HepG2 (cell line): ENCODE results near the gene GLRA3. TPM values are rescaled to one million over a fixed set of nuclear protein-coding genes. Genes with fewer than 3 reads are reported as not detected.
"Not testable (repeated sequence)": the region's sequence is repeated elsewhere in the genome, so short reads cannot be mapped to it uniquely, and the experiment has no call there.

Experiments used
- ATAC-seq: fragments of 200-7000 bp; cut with Tn5 transposase; 3 replicates; pipeline ENCODE4 v1.9.1; 2020; ENCODE audit warnings: mild to moderate bottlenecking, moderate library complexity
- BruUV-seq: library from RNA; stranded (reverse); fragments of 400-500 nt; replicated peaks from 2 replicates; lab custom pipeline; 2021; lab: Mats Ljungman, UMichigan
- CTCF ChIA-PET: fragments of 300-600 bp; formaldehyde crosslinking; extraction: SDS; loops from one replicate; lab custom pipeline; 2021; ENCODE audit warnings: low total read pairs, inconsistent platforms, low intra/inter-chr PET ratio; lab: Yijun Ruan, JAX
- POLR2A ChIA-PET: fragments of 350-600 bp; sonication (Branson Sonifier 250); formaldehyde crosslinking; loops from one replicate; lab custom pipeline; 2020; ENCODE audit warnings: antibody characterized with exemption, inconsistent platforms; lab: Yijun Ruan, JAX
- DNase-seq: peaks from one replicate; pipeline ENCODE4 v3.0.0-alpha.2; 2015; ENCODE audit warnings: low spot score
- FAIRE-seq: peaks from 3 replicates; lab custom pipeline; 2011; peaks lifted over from hg19 to GRCh38; lab: Jason Lieb, UNC
- H2AFZ ChIP-seq: one replicate; pipeline ENCODE4 v1.6.1; 2011; ENCODE audit warnings: low read length, inconsistent platforms
- H3K27ac ChIP-seq: fragments of 300-600 bp; 3 replicates; pipeline ENCODE4 v1.8.0; 2011; ENCODE audit warnings: mixed run types, mild to moderate bottlenecking, mixed read lengths, low read length, inconsistent platforms; ENCODE audit not compliant: insufficient read depth; ENCODE audit errors: extremely low read length
- H3K27me3 ChIP-seq, 2 experiments: fragments of 200-600 bp in 1 of 2; 2 replicates in 1 of 2; 3 replicates in 1 of 2; pipeline versions ENCODE4 v1.6.0 to v1.8.0; 2011; ENCODE audit warnings: low read length in 2 of 2, mild to moderate bottlenecking in 2 of 2, moderate library complexity in 2 of 2, inconsistent platforms in 1 of 2; ENCODE audit not compliant: insufficient read depth in 2 of 2, control insufficient read depth in 1 of 2
- H3K36me3 ChIP-seq, 2 experiments: fragments of 200-600 bp in 1 of 2; replicated peaks in 1 of 2; 2 replicates in 1 of 2; 3 replicates in 1 of 2; pipeline versions ENCODE4 v1.5.1 to v1.8.0; 2011; ENCODE audit warnings: low read length in 2 of 2, inconsistent platforms in 1 of 2; ENCODE audit not compliant: insufficient read depth in 2 of 2, control insufficient read depth in 1 of 2
- H3K4me1 ChIP-seq: 2 replicates; pipeline ENCODE4 v1.5.1; 2012; ENCODE audit warnings: low read length, inconsistent platforms; ENCODE audit not compliant: insufficient read depth
- H3K4me2 ChIP-seq: 2 replicates; pipeline ENCODE4 v1.6.0; 2011; ENCODE audit warnings: low read depth, low read length, inconsistent platforms
- H3K4me3 ChIP-seq, 3 experiments: fragments of 200-600 bp in 1 of 3; sonication (generic), shearing (Covaris generic) in 1 of 3; replicated peaks in 1 of 3; 2 replicates each; pipeline ENCODE4 v1.5.1; 2011 to 2016; ENCODE audit warnings: low read length in 3 of 3, inconsistent platforms in 2 of 3, low read depth in 2 of 3, mild to moderate bottlenecking in 2 of 3, control low read depth in 1 of 3, mixed read lengths in 1 of 3; ENCODE audit not compliant: insufficient read depth in 1 of 3
- H3K79me2 ChIP-seq: one replicate; pipeline ENCODE4 v1.6.1; 2011; ENCODE audit warnings: low read length, inconsistent platforms; ENCODE audit not compliant: insufficient read depth
- H3K9ac ChIP-seq: 2 replicates; pipeline ENCODE4 v1.6.0; 2011; ENCODE audit warnings: mild to moderate bottlenecking, low read depth, low read length, inconsistent platforms; ENCODE audit not compliant: insufficient read depth
- H3K9me3 ChIP-seq: 2 replicates; pipeline ENCODE4 v1.5.1; 2012; ENCODE audit warnings: mild to moderate bottlenecking, low read length
- H4K20me1 ChIP-seq: 2 replicates; pipeline ENCODE4 v1.6.0; 2011; ENCODE audit warnings: inconsistent platforms, mild to moderate bottlenecking, low read length, moderate library complexity; ENCODE audit not compliant: insufficient read depth
- SP5 ChIP-seq: IDR thresholded peaks from 2 replicates; pipeline ENCODE4 v1.6.1; 2016; ENCODE audit warnings: low read depth, borderline replicate concordance
- WGBS: methylation state at CpG from one replicate; pipeline ENCODE4 v1.1.6; 2017; ENCODE audit warnings: low lambda C conversion rate; 5-methylcytosine and 5-hydroxymethylcytosine counted together
- in situ Hi-C: cut with HindIII; loops from 2 replicates; pipeline ENCODE4 v1.10.0; 2017; ENCODE audit warnings: low pct_unique_long_range_greater_than_20kb; ENCODE audit not compliant: extremely low pct_ligation_motif_present
- intact Hi-C: fragments of 100-400 bp; cut with micrococcal nuclease; formaldehyde crosslinking; loops from one replicate; pipeline ENCODE4 v1.10.0; 2022; ENCODE audit not compliant: unreplicated experiment
- polyA plus RNA-seq, 8 experiments: library from polyadenylated mRNA; depleted of rRNA in 3 of 8; stranded (reverse) in 7 of 8; unstranded in 1 of 8; fragments of >200 nt; fragmentation: Illumina TruSeq in 4 of 8; extraction: Trizol in 4 of 8; gene quantifications; 2 replicates each; pipeline versions ENCODE4 v1.2.1 to v1.2.3, GENCODE V29; 2011 to 2016; ENCODE audit warnings: low read depth in 4 of 8, missing spikeins in 1 of 8, mixed read lengths in 1 of 8; ENCODE audit not compliant: insufficient read depth in 1 of 8
- total RNA-seq, 5 experiments: library from RNA; depleted of rRNA; stranded (reverse); fragments of >200 nt; fragmentation: Illumina TruSeq; extraction: Trizol; gene quantifications; 2 replicates each; pipeline ENCODE4 v1.2.3, GENCODE V29; 2016; ENCODE audit warnings: low read depth in 1 of 5
- TF ChIP-seq, protein P1 (sequence below): sonication (generic); formaldehyde crosslinking; conservative IDR thresholded peaks from 2 replicates; pipeline ENCODE4 v1.4.0; 2020; ENCODE audit warnings: mild to moderate bottlenecking, missing genetic modification reagents, moderate library complexity

GLRA3 gene
- total and polyA plus RNA-seq, 2 of the 13 experiments (the other 11 are each of a cell fraction or from before 2014, with no cell fraction given) = not detected

DNA sequence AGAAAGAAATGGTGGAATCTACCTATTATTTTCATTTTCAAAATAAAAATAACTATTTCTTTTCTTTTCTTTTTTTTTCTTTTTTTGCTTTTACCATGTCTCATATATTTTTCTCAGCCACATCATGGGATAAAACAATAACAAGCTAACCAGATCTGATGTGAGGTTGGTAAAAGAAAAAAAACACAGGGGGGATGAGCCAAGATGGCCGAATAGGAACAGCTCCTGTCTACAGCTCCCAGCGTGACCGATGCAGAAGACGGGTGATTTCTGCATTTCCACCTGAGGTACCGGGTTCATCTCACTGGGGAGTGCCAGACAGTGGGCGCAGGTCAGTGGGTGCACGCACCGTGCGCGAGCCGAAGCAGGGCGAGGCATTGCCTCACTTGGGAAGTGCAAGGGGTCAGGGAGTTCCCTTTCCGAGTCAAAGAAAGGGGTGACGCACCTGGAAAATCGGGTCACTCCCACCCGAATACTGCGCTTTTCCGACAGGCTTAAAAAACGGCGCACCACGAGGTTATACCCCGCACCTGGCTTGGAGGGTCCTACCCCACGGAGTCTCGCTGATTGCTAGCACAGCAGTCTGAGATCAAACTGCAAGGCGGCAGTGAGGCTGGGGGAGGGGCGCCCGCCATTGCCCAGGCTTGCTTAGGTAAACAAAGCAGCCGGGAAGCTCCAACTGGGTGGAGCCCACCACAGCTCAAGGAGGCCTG lies 50.6 kb downstream of the GLRA3 start:
- H2AFZ ChIP-seq, in situ Hi-C loops, POLR2A ChIA-PET, H3K4me3 ChIP-seq, H3K27ac ChIP-seq, H3K4me1 ChIP-seq, H3K79me2 ChIP-seq, H4K20me1 ChIP-seq, DNase-seq, CTCF ChIA-PET, intact Hi-C loops, BruUV-seq, H3K9me3 ChIP-seq, ATAC-seq, H3K36me3 ChIP-seq, FAIRE-seq, H3K9ac ChIP-seq, H3K4me2 ChIP-seq, H3K27me3 ChIP-seq: not testable (repeated sequence)
- 72% methylated on average over 11 of the region's 28 CpGs for WGBS

DNA sequence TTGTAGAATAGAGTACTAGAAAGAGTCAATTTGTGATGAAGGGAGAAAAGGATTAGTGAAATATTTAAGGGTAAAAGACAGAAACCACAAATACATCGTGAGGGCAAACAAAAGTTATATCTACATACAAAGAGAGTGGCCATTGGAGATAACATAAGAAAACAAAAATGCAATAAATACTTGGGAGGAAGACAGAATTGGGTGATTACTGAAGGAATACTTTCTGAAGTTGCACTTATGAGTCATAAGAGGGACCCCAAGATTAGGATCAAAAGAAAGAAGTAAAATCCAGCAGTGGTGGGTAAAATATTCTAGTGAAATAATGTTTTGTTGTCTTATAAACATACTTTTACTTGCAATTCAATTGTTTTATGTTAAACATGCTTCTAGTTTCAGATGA lies 53.7 kb downstream of the GLRA3 start:
- CTCF ChIA-PET = no interaction called here
- no peaks in the 10 kb centered on the region for H3K79me2 ChIP-seq
- H3K4me2 ChIP-seq = no peak overlapping the region
- 0% methylated on average over 1 of the region's 1 CpG for WGBS
- in situ Hi-C loops (no loop called here), intact Hi-C loops (no loop called here)
- H4K20me1 ChIP-seq = no peaks in the 10 kb centered on the region
- FAIRE-seq (no peak), DNase-seq (no peak), ATAC-seq (no peak)
- no peak overlapping the region for H2AFZ ChIP-seq
- no TSS peak for BruUV-seq
- TF ChIP-seq SP5 (CRISPR knock-in tag) = no peak
- TF ChIP-seq, protein P1, sequence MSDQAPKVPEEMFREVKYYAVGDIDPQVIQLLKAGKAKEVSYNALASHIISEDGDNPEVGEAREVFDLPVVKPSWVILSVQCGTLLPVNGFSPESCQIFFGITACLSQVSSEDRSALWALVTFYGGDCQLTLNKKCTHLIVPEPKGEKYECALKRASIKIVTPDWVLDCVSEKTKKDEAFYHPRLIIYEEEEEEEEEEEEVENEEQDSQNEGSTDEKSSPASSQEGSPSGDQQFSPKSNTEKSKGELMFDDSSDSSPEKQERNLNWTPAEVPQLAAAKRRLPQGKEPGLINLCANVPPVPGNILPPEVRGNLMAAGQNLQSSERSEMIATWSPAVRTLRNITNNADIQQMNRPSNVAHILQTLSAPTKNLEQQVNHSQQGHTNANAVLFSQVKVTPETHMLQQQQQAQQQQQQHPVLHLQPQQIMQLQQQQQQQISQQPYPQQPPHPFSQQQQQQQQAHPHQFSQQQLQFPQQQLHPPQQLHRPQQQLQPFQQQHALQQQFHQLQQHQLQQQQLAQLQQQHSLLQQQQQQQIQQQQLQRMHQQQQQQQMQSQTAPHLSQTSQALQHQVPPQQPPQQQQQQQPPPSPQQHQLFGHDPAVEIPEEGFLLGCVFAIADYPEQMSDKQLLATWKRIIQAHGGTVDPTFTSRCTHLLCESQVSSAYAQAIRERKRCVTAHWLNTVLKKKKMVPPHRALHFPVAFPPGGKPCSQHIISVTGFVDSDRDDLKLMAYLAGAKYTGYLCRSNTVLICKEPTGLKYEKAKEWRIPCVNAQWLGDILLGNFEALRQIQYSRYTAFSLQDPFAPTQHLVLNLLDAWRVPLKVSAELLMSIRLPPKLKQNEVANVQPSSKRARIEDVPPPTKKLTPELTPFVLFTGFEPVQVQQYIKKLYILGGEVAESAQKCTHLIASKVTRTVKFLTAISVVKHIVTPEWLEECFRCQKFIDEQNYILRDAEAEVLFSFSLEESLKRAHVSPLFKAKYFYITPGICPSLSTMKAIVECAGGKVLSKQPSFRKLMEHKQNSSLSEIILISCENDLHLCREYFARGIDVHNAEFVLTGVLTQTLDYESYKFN (CRISPR knock-in tag) = no peak
- H3K4me3 ChIP-seq = no peak overlapping the region
- H3K27ac ChIP-seq = no peak overlapping the region
- POLR2A ChIA-PET = no interaction called here
- no peaks in the 10 kb centered on the region for H3K36me3 ChIP-seq
- no peaks in the 10 kb centered on the region for H3K9me3 ChIP-seq
- H3K27me3 ChIP-seq = no peaks in the 10 kb centered on the region
- H3K4me1 ChIP-seq = no peaks in the 10 kb centered on the region
- H3K9ac ChIP-seq = no peak overlapping the region
